GM12864 (cell line): Measurements from ENCODE around the gene AARS2.
A peak's percentile ranks its signal among the peaks of the same experiment; 100 is the strongest.
"Not testable (repeated sequence)": the region's sequence is repeated elsewhere in the genome, so short reads cannot be mapped to it uniquely, and the experiment has no call there.

Source experiments
- DNase-seq: peaks from one replicate; pipeline ENCODE4 v3.0.0-alpha.2; 2011; ENCODE audit warnings: low read depth
- H3K4me3 ChIP-seq: 2 replicates; pipeline ENCODE4 v1.5.1; 2011; ENCODE audit warnings: mild to moderate bottlenecking, low read depth, low read length, control low read depth
- TF ChIP-seq, protein P1 (sequence below): IDR thresholded peaks from 2 replicates; pipeline ENCODE4 v1.5.1; 2011; ENCODE audit warnings: low read depth, mild to moderate bottlenecking, moderate library complexity, low read length, control low read depth, inconsistent platforms; ENCODE audit errors: missing control alignments

The AARS2 gene

DNA sequence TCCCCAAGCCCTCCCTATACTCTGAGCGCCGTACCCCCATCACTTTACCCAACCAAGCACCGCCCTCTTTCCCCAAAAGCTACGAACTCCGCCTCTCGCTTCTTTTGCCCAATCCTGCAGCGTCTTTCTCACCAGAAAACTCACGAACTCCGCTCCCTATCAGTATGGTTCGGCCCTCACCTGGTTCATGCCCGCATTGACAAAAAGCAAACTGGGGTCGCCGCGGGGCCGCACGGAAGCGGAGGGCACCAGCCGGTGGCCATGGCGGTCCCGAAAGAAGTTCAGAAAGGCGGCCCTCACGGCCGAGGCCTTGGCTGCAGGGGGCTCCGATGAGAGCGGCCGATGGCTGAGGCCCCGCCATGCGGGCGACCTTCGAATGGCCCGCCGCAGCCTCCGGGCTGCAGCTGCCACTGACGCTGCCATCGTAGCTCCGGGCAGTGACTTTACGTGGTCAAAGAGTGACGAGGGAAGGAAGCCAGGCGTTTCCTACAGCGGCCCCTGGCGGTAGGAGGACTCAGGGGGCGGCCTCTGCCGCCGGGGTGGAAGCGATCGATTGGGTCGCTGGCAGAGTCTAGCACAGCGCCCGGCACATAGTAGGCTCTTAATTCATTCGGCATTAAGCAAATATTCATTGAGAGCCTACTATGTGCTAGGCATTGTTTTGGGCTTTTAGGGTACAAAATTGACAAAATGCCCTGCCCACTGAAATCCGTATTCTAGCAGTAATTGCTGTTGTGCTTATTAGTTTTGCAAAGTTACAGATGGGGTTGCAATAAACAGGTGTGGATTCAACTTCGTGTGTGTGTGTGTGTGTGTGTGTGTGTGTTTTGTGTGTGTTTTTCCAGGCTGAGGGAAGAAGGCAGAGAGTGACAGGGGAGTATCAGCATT is at the start of gene AARS2:
Gene AARS2, minus strand, starts transcription at position 447 of the 888 bp plus-strand sequence. Its CDS starts 24 bp downstream, at position 423.
- H3K4me3 ChIP-seq, result peak within 1 kb of the TSS; percentile 86
- TF ChIP-seq, protein P1, sequence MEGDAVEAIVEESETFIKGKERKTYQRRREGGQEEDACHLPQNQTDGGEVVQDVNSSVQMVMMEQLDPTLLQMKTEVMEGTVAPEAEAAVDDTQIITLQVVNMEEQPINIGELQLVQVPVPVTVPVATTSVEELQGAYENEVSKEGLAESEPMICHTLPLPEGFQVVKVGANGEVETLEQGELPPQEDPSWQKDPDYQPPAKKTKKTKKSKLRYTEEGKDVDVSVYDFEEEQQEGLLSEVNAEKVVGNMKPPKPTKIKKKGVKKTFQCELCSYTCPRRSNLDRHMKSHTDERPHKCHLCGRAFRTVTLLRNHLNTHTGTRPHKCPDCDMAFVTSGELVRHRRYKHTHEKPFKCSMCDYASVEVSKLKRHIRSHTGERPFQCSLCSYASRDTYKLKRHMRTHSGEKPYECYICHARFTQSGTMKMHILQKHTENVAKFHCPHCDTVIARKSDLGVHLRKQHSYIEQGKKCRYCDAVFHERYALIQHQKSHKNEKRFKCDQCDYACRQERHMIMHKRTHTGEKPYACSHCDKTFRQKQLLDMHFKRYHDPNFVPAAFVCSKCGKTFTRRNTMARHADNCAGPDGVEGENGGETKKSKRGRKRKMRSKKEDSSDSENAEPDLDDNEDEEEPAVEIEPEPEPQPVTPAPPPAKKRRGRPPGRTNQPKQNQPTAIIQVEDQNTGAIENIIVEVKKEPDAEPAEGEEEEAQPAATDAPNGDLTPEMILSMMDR, result peak; percentile 99
- peak; percentile 75 for DNase-seq

DNA sequence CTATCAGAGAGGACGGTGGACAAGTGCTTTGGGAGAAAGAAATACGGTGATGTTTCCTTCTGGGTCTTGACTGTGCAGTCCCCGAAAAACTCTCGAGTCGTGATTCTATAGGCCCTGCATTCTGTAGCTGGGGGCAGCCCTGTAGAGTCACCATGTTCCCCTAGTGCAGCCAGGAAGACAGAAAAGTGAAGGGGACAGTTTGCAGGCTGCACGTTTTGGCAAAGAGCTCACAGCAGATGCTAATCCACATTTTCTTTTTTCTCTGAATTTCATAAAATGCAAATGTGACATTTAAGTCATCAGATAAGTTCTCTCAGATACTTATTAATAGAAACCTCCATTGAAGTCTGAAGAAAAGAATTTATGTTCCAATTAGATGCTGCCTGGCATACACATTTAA is 48.8 kb upstream of the AARS2 start:
- TF ChIP-seq, protein P1, result no peak
- no peak overlapping the region for H3K4me3 ChIP-seq
- no peak for DNase-seq

DNA sequence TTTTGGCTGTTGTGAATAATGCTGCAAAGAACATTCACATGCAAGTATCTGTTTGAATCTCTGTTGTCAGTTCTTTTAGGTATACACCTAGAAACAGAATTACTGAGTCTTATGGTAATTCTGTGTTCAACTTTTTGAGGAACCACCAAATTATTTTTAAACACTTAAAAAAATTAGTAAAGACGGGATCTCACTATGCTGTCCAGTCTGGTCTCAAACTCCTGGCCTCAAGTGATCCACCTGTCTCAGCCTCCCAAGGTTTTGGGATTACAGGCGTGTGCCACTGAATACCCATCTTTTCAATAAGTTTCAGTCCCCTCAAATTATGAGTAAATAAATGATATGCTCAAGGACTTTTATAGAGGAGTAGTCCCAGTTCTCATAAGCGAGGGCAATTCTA is 46.8 kb upstream of the AARS2 start:
- no peak for DNase-seq
- no peak overlapping the region for H3K4me3 ChIP-seq
- TF ChIP-seq, protein P1, result no peak

DNA sequence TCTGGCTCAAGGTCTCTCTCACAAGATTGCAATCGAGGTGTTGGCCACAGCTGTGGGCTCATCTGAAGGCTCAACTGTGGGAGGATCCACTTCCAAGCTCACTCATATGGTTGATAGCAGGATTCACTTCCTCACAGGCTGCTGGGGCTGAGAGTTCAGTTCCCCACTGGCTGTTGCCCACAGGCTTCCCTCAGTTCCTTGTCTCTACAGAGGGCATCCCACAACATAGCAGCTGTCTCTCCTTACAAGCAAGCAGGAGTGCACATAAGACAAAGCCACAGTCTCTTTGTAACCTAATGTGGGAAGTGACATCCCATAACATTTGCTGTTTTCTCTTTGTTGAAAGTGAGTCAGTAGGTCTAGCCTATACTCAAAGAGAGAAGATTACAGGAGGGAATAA is 43.3 kb upstream of the AARS2 start:
- TF ChIP-seq, protein P1, result no peak
- no peak for DNase-seq
- no peak overlapping the region for H3K4me3 ChIP-seq

DNA sequence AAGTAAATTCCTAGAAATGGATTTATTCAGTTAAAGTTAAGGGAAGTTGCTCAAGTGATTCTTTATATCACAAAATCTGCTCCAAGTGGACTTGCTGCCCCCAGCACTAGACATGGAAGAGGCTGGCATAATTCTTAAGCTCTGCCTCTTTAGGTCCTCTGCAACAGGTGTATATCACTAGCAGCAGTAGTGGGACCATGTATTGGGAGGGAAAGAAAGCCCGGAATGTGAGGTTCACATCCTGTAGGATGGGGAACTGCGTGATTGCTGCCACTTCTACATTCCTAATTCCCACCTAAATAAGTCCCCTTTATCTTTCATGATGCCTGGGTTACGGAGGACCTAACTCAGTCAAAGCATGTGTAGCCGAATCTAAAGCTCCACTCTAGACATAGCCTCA is 42.5 kb upstream of the AARS2 start:
- TF ChIP-seq, protein P1, result no peak
- H3K4me3 ChIP-seq, result no peak overlapping the region
- DNase-seq, result no peak

DNA sequence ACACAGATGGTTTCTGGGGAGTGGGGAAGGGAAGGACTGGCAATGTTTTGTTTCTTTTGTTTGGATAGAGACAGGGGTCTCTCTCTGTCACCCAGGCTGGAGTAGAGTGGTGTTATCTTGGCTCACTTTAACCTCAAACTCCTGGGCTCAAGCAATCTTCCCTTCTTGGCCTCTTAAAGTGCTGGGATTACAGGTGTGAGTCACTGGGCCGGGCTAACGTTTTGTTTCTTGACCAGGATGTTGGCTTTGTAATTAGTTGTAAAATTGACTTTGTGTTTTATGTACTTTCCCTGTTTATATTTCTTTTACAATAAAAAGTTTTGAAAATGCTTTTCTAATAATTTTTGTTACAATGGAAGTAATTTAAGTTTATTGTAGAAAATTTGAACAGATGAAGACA is 40.2 kb upstream of the AARS2 start:
- no peak overlapping the region for H3K4me3 ChIP-seq
- TF ChIP-seq, protein P1, result no peak
- DNase-seq, result no peak

DNA sequence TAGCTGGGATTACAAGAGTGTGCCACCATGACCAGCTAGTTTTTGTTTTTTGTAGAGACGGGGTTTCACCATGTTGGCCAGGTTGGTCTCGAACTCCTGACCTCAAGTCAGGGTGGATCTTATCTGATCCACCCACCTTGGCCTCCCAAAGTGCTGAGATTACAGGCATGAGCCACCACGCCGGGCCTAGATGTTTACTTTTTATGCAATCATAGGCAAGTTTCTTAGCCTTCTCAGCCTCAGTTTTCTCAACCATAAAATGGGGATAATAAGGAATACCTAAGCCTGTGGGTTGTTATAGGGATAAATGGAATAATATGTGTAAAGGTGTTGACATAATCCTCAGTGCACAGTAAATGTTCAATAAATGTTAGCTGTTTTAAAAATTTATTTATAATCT is 39.1 kb upstream of the AARS2 start:
- no peak overlapping the region for H3K4me3 ChIP-seq
- TF ChIP-seq, protein P1, result no peak
- DNase-seq, result no peak

DNA sequence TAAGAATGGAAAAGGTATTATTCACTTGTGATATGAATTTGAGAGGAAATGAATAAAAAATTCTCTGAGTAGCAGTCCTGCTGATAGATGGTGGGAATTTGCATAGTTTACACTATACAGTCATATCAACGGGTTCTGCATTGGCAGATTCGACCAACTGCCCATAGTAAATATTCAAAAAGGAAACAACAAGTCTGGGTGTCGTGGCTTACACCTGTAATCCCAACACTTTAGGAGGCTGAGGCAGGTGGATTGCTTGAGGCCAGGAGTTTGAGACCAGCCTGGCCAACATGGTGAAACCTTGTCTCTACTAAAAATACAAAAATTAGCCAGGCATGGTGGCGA is 37.5 kb upstream of the AARS2 start:
- not testable (repeated sequence) for DNase-seq, H3K4me3 ChIP-seq
